Measurements from ENCODE around the gene STRBP. TPM values are rescaled to one million over a fixed set of nuclear protein-coding genes. Genes with fewer than 3 reads are reported as not detected.

Gene STRBP
- polyA plus RNA-seq, 3 donors: 47.6 to 59.4 (median 52.2) TPM

GRCh38 chr9:123099548-123099947 is 168.8 kb downstream of the STRBP start:
- no peak for DNase-seq

GRCh38 chr9:123099042-123099441 is 169.3 kb downstream of the STRBP start:
- no peak for DNase-seq

GRCh38 chr9:123098096-123098459 is 170.3 kb downstream of the STRBP start:
- no peak for DNase-seq

- DNase-seq: no peak
These were observed 170.8 kb downstream of the STRBP start for GRCh38 chr9:123097430-123098095.

GRCh38 chr9:123096987-123097386 is 171.4 kb downstream of the STRBP start:
- no peak for DNase-seq

GRCh38 chr9:123093141-123093540 is 175.2 kb downstream of the STRBP start:
- no peak for DNase-seq

- DNase-seq: no peak
These were observed 176.9 kb downstream of the STRBP start for GRCh38 chr9:123091459-123091858.

- no peak for DNase-seq
These were observed 177.4 kb downstream of the STRBP start for GRCh38 chr9:123090956-123091355.

GRCh38 chr9:123090198-123090896 is 178.0 kb downstream of the STRBP start:
- DNase-seq: no peak

GRCh38 chr9:123089790-123090189 is 178.6 kb downstream of the STRBP start:
- no peak for DNase-seq

GRCh38 chr9:123089040-123089439 is 179.3 kb downstream of the STRBP start:
- DNase-seq: no peak

- DNase-seq: no peak
These were observed 181.0 kb downstream of the STRBP start for GRCh38 chr9:123087359-123087888.

GRCh38 chr9:123085916-123086315 is 182.5 kb downstream of the STRBP start:
- DNase-seq: no peak

- DNase-seq: no peak
These were observed 184.1 kb downstream of the STRBP start for GRCh38 chr9:123084256-123084655.

- DNase-seq: no peak
These were observed 184.7 kb downstream of the STRBP start for GRCh38 chr9:123083680-123084079.

GRCh38 chr9:123081824-123082223 is 186.6 kb downstream of the STRBP start:
- peak; percentile 45 for DNase-seq

GRCh38 chr9:123080444-123080843 is 187.9 kb downstream of the STRBP start:
- no peak for DNase-seq

GRCh38 chr9:123074628-123075027 is 193.8 kb downstream of the STRBP start:
- DNase-seq: no peak

GRCh38 chr9:123073991-123074422 is 194.4 kb downstream of the STRBP start:
- no peak for DNase-seq

- DNase-seq: no peak
These were observed 194.9 kb downstream of the STRBP start for GRCh38 chr9:123073441-123073840.

- no peak for DNase-seq
These were observed 195.9 kb downstream of the STRBP start for GRCh38 chr9:123072407-123072995.

Data from renal pelvis (tissue), 4 donors.